ENCODE results near the gene KIRREL1.

KIRREL1 gene

DNA sequence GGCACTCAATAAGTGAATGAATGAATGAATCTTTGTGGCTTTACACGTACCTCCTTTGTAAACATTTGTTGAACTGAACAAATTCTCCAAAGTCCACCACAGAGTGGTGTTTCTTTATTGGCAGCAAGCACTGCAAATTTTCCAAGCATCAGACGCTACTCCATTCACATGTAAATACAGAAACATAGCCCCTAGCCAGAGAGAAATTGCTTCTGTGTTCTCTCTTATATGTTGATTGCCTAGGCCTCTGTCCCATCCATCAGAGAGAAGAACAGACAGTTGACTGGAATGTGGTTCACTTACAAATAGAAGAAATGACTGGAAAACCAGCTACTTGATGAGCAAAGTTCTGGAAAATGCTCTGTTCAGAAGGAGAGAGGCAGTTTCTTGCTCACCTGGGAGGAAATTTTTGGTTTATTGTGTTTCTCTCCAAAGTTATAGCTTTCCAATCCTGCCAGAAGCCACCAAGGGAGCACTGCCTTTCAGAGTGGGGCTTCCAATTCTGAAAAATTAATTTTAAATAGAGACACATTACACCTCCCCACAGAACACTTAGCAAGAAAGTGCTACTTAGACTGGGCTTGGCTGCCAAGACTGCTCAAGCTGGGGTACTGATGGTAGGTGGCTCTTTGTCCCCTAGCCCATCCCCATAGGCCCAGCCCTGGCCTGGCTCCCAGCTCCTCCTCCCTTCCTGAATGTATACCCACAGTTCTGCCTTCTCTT lies 18.1 kb upstream of the KIRREL1 start:
- DNase-seq = no peak

- no peak for DNase-seq
These were observed 16.6 kb upstream of the KIRREL1 start for GRCh38 chr1:157976888-157977287.

DNA sequence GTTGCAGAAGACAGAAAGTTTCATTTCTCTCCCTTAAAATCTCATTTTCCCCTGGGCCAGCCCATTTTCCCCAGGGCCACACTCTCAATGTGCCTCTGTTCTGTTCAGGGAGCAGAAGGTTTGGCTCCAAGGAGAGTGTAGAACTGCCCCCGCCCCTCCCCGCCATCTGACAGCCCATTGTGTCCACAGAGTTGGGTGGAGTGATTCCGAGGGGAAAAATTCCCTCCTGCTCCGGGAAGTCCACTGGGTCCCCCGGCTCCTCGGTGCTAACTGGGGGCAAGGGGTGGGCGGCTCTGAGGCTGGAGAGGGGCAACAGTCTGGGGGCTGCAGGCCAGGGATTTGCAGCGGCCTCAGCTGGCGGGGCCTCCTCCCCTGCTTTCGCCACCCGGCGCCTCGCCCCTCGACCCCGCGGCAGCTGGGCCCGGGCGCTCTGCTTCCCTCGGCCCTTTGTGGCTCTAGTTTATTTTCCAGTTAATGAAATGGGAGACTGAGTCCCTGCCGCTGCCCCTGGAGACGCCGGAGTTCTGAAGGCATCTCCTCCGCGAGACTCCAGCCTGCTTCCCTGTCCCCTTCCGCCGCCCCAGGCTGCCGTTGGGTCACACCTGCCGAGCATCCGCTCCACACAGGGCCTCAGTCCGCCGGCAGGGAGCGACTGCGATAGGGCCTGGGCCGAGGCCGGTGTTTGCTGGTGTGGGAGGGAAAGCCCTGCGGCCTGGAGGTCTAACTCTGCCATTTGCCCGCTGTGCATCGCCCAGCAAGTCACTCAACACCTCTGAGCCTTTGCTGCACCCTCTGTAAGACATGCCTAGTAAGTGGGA lies 14.7 kb upstream of the KIRREL1 start:
- DNase-seq = no peak

- no peak for DNase-seq
These were observed 11.3 kb upstream of the KIRREL1 start for GRCh38 chr1:157982136-157982535.

DNA sequence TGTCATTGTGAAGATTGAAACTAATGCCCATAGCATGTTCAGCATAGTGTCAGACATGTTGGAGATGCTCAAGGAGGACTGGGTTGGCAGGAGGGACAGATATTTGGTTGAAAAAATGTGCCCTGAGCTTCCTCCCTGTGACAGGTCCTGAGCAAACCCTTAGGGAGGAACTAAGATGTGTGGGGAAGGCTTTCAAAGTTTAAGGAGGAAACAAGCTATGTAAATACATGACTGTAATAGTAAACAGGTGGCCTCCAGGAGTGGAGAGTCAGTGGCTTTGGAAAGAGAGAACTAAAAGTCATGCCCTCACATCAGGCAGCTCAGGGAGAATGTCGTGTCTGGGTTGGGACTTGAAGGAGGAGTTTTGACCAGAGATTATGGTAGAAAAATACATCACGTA lies 9.7 kb upstream of the KIRREL1 start:
- no peak for DNase-seq

DNA sequence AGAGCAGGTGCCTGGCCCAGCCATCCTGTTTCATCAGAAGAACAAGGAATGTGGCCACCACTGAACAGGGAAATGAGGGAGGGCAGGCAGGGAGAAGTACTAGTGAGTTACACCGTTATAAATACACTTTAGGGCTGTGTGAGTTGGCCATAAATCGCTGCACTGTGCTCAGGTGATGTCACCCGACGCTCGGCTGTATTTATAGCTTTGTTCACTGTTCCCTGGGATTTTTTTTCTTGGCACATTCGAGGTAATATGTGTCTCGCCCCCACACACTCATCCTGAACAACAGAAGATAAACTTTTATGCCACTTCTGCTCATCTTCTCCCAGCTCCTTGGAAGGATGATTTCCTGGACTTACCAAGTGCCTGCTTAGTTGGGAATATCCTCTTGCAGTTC lies 9.0 kb upstream of the KIRREL1 start:
- no peak for DNase-seq

DNA sequence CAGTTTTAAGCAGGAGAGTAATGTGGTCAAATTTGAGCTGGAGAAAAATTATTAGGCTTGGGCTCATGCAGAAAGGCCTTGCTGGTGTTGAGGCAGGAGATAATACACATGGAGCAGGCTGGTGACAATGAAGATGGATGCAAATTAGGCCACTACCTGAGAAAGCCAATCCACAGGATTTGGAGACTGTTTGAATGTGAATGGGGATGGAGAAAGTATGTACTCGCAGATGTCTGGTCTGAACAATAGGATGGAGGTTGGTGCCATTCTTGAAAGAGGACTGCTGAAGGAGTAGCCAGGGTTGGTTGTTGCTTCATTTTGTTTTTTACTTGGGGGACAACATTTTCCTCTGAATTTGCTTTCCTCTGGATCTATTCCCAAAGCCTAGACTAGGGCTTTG lies 8.0 kb upstream of the KIRREL1 start:
- no peak for DNase-seq

GRCh38 chr1:157988002-157988401 lies 5.4 kb upstream of the KIRREL1 start:
- DNase-seq = no peak

- DNase-seq = peak; percentile 8
These were observed 1.2 kb upstream of the KIRREL1 start for GRCh38 chr1:157992031-157992832.

- DNase-seq = no peak
These were observed 655 bp upstream of the KIRREL1 start for GRCh38 chr1:157992833-157993146.

GRCh38 chr1:157993918-157994605 lies 617 bp downstream of the KIRREL1 start:
- no peak for DNase-seq

DNA sequence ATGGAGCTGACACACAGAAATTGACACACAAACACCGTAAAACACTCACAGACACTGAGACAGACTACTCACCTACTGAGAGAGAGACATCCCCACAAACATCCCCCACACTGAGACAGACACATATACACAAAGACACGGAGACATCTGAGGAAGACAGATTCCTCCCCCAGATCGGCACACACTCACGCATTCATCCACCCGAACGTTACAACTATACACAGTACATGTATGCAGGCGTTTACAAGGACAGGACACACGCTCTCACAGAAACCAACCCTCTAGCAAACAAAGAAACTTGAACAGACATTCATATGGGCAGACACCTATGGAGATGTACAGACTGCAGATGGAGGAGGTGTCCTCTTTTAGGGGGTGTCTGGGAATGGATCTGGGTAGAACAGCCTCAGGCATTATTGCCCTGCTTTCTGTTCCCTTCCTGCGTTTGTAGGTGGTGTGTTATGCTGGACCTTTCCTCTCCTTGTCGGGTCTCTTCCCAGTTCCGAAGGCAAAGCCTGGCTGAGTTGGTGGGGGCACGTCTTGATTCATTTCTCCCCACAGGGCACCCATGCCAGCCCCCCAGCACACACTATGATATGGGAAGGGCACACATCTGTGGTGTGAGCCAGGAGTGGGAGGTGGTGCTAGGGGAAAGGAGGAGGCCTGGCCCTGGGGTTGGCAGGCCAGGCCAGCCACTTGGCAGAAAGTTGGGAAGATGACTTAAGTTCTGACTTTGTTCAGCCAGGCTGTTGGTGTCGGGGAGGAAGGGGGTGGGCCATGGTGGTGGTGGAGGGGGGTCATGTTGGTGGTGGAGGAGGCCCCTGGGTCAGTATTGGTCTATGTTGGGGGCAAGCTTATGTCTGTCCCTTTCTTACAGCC lies 1.5 kb downstream of the KIRREL1 start:
- no peak for DNase-seq

GRCh38 chr1:157995583-157996169 lies 2.2 kb downstream of the KIRREL1 start:
- no peak for DNase-seq

GRCh38 chr1:157996433-157996832 lies 3.0 kb downstream of the KIRREL1 start:
- no peak for DNase-seq

DNA sequence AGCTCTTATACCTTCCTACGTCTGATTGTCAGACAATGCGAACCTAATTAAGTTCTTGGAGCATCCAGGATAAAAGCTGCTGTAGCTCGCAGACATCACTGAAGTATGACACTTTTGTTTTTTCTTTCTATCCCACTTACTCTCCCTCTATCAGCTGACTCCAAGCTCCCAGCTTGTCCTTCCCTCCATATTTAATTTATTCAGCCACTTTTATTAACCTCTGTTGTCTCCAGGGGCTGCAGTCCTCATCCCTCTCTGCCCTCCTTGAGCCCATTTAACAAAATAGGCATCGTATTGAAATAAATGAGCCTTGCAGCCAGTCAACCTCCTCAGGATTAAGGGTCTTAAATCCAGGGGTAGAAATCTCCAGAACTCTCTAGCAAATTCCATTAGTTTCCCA lies 7.1 kb downstream of the KIRREL1 start:
- no peak for DNase-seq

- DNase-seq = no peak
These were observed 8.7 kb downstream of the KIRREL1 start for GRCh38 chr1:158002022-158002630.

DNA sequence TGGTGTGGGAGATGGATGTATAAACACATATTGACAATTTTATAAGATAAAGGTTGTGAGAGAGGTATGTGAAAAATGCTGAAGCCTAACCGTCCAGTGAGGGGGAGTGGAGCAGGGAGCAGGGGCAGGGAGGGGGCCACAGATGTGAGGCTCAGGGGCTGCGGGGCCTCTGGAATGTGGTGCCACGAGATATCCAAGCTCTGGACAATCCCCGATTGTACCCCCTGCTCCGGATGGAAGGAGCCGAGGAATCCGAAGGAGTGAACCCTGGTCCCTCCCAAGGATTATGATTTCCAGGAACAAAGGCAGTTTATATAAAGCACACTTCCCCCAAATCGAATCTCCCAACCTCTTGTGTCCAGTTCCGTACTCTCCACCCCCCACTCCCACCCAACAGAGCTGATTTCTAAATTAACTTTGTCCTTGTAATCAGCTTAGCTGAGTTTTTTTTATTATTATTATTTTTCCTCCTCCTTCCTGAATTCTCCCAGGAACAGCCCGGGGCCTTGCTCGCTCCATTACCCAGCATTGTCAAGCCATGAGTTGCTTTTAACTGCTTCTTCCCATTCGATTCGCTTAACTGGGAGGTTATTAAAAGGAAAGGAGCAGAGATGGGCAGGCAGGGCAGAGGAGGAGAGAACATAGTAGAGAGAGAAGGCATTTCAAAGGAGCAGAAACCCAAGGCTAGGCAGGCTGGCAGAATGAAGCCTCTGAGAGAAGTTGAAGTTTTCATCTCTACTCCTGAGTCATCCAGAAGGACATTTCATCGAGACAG lies 9.4 kb downstream of the KIRREL1 start:
- DNase-seq = no peak

DNA sequence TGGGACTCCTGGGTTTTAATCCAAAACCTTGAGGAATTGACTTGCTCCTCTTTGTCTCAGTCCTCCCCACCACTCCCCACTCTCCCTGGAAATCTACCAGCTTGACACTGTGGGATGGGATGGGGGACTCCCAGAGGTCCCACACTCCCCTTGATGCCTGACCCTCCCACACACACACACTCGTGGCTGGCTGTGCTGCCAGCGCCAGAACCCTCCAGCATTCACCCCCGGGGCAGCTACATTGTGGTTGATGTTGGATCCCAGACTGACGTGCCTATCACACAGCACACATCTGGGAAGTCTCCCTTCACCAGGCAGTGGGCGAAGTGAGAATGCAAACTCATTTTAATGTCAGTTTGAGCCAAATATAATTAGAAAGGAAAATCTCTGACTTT lies 10.0 kb downstream of the KIRREL1 start:
- DNase-seq = no peak

GRCh38 chr1:158005224-158005623 lies 11.8 kb downstream of the KIRREL1 start:
- DNase-seq = no peak

- no peak for DNase-seq
These were observed 13.7 kb downstream of the KIRREL1 start for GRCh38 chr1:158007180-158007579.

Data from NCI-H345 (cell line).